Measurements from ENCODE around the gene PDP2.

DNA sequence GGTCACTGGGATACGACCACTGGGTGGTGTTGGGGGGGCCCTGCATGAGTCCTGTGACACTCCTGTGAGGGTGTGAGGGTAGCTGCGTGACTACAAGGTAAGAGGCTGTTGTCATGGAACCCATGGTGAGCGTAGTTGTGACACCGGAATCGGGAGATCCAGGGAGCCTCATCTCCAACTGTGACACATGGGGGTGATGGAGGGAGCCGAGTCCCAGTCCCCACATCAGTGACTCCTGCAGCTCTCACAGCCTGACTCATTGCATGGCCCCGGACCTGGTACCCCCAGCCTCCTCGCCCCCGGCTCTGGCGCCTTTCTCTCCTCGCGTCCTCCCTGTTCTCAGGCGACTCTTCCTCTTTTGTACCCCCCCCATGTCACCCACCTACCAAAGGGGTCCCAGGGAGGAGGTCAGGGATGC lies 24.1 kb downstream of the PDP2 start:
- TF ChIP-seq EP300 (IDR thresholded peaks at IDR 0.05) (no peak), POLR2A (IDR thresholded peaks at IDR 0.05) (no peak)
- TF ChIP-seq, protein P1, sequence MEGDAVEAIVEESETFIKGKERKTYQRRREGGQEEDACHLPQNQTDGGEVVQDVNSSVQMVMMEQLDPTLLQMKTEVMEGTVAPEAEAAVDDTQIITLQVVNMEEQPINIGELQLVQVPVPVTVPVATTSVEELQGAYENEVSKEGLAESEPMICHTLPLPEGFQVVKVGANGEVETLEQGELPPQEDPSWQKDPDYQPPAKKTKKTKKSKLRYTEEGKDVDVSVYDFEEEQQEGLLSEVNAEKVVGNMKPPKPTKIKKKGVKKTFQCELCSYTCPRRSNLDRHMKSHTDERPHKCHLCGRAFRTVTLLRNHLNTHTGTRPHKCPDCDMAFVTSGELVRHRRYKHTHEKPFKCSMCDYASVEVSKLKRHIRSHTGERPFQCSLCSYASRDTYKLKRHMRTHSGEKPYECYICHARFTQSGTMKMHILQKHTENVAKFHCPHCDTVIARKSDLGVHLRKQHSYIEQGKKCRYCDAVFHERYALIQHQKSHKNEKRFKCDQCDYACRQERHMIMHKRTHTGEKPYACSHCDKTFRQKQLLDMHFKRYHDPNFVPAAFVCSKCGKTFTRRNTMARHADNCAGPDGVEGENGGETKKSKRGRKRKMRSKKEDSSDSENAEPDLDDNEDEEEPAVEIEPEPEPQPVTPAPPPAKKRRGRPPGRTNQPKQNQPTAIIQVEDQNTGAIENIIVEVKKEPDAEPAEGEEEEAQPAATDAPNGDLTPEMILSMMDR (IDR thresholded peaks at IDR 0.05), result no peak

All from tibial nerve (tissue), 4 donors.